GM18505 (cell line): ENCODE results near the gene GLB1L3.

ENCODE experiments used
- ATAC-seq: cut with Tn5 transposase; IDR thresholded peaks from one replicate; pipeline ENCODE4 v1.9.1; 2021; ENCODE audit not compliant: unreplicated experiment
- POLR2A ChIP-seq: IDR thresholded peaks from 4 replicates; pipeline ENCODE4 v1.6.1; 2011; ENCODE audit warnings: borderline replicate concordance; ENCODE audit not compliant: insufficient read depth, insufficient read length; ENCODE audit errors: extremely low read depth

Gene GLB1L3

DNA sequence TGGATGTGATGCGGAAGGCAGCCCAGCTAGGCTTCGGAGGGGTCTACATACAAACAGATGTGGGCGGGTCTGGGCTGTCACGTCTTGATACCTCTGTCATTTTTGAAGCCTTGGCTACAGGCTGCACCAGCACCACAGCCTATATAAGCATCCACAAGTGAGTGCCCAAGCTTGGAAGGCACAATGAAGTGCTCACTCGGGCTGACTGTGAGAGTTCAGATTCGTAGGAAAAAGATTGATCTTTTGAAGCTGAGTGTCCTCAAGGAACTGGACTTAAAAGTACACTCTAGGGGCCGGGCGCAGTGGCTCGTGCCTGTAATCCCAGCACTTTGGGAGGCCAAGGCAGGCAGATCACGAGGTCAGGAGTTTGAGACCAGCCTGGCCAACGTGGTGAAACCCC is 19.1 kb upstream of the GLB1L3 start:
- TF ChIP-seq POLR2A: no peak
- no peak for ATAC-seq

DNA sequence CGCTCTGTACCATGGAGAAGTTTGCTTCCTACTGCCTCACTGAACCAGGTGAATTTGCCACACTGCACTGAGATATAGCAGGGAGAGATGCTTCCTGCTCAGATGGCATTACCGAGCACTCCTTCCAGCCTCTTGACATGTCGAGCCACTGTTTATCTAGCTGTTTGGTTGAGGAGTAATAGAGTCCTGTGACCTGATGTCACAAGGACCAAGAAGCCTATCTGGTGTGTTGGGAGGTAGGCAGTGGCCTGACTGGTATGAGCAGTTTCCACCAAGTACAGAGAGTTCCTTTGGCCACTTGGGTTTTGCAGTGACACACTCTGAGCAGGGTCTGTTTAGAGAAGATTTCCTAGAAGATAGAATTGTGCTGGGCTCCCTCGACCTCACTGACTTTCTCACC is 17.6 kb upstream of the GLB1L3 start:
- no peak for TF ChIP-seq POLR2A
- ATAC-seq: no peak

DNA sequence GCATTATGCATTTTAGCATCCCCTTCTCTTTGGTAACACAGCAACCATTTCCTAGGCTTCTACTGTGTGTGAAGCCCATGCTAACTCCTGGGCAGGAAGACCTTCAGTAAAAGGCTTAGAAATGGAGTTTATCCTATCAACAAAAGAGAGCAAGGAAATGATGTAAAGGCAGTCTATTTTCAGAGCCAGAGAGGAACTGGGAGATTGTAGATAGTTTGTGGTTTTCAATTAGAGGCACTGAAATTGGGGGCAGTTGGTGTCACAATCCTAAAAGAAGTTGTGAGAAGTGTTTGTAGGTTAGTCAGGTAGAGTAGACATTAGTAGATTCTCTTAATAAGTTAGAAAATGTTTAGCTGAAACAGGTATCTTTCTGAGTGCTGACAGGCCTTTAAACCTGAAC is 15.7 kb upstream of the GLB1L3 start:
- no peak for ATAC-seq
- no peak for TF ChIP-seq POLR2A

DNA sequence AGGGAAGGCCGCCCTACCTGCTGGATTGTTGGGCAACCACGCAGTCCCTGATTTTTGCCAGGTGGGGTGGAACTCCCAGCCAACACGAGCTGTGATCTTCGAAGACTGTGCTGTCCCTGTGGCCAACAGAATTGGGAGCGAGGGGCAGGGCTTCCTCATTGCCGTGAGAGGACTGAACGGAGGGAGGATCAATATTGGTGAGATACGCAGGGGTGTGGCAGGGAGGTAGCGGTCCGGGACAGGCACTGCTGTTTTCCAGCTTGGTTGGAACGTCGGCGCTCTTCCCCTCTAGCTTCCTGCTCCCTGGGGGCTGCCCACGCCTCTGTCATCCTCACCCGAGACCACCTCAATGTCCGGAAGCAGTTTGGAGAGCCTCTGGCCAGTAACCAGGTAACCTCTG is 15.2 kb upstream of the GLB1L3 start:
- no peak for TF ChIP-seq POLR2A
- no peak for ATAC-seq

DNA sequence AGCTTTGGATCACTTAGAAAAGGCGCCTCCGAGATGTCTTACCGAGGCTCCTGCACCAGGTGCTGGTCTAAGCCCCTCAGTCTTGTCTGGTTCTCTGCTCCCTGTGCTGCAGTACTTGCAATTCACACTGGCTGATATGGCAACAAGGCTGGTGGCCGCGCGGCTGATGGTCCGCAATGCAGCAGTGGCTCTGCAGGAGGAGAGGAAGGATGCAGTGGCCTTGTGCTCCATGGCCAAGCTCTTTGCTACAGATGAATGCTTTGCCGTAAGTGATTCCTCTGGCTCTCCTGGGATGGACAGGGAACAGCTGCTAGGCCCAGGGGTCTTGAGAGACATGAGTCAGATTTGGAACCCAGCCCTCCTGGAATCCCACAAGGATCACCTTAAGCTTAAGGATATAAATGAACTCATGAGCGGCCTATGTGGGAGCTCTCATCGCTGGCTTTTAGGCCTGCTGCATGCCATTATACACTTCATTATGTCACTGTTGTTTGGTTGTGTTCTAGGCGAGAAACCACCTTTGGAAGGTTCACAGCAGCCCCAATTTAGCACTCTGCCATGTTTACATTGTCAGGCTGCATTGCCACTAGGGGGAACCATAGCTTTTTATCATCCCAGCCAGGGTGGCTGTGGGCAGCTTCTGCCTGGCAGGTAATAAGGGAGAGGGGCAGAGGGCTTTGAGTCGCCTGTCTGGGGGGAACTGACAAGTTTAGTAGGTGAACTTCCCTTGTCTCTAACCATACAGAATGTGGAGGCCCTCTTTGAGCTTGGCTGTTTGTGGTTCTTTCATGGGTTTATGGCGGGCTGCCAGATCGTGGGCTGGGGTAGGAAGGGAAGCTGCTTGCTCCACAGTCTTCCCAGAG is 14.3 kb upstream of the GLB1L3 start:
- TF ChIP-seq POLR2A: no peak
- no peak for ATAC-seq

DNA sequence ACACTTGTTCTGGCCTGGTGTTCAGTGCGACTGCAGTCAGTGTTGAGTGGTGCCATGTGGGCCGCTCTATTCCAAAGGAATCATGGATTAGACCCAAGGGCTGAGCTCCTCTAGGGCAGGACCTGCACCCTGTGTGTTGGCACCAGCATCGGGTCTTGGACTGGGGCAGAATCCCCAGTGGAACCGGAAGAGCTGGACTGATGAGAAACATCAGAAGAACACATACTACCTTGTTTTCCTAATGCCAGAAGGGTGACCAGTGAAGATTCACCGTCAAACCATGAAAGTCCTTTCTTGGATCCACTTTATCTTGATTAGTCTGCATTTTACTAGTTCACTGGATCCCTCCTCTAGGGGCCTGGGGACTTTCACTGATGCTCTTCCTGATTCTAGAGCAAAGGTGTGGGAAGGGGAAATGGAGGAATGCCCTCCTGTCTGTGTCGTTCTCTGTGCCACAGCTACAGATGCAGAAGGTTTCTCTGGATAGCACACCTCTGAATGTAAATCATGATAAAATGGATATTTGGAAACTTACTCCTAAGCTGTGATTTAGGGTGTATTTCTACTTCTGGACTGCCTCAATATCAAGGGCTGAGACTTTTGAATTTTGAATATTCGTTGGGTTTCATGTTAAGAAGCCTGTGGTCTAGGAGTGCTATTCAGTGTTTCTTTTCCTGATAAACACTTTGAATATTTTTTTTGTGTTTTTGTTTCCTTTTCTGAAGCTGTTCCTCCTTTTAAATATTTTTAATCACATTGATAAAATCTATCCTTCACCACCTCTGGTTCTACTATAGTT is 11.0 kb upstream of the GLB1L3 start:
- ATAC-seq: no peak
- no peak for TF ChIP-seq POLR2A

DNA sequence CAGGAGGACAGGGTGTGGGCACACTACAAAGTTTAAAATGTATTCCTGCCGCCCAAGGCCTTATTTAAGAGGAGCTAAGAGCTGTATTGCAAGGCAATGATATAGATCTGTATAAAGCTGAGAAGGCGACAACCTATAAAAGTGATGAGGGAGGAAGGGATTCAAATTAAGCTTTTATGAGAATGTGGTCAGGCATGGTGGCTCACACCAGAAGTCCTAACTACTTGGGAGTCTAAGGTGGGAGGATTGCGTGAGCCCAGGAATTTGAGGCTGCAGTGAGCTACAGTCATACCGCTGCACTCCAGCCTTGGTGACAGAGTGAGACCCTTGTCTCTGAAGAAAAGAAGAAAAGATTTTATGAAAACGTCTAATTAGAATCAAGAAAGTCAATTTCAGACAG is 9.7 kb upstream of the GLB1L3 start:
- TF ChIP-seq POLR2A: no peak
- no peak for ATAC-seq

DNA sequence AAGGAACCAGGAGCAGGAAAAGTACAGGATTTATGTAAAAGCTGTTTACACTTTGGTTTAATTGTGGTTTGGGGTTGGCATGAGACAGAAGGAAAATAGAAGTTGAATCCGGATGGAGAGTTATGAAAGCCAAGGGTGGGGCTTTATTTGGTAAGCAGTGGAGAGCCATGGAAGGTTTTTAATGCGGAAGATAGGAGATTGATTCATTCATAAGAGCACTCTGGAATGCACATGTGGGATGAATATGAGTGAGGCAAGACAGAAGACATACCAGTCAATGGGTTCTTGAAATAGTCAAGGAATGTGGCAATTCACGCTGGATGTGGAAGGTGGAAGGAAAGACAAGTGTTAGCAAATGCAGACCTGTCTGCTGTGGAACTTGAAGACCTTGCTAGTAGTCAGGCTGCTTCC is 9.3 kb upstream of the GLB1L3 start:
- TF ChIP-seq POLR2A: no peak
- no peak for ATAC-seq

DNA sequence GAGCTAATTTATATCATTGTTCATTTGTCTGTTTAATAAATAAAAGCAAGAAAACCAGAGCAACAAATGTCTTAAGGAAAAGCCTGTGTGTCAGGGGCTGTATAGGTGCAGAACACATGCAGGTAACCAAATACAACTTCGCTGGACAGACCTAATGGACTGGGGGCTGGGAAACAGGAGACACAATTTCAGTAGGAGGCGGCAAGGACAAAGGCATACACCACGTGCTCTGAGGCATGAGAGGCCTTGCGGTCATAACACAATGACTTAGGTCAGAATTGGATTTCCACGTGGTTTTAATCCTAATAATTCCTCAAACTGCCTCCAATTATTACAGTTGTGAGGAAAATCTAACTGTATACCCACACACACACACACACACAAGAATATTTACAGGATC is 8.7 kb upstream of the GLB1L3 start:
- no peak for TF ChIP-seq POLR2A
- ATAC-seq: no peak

DNA sequence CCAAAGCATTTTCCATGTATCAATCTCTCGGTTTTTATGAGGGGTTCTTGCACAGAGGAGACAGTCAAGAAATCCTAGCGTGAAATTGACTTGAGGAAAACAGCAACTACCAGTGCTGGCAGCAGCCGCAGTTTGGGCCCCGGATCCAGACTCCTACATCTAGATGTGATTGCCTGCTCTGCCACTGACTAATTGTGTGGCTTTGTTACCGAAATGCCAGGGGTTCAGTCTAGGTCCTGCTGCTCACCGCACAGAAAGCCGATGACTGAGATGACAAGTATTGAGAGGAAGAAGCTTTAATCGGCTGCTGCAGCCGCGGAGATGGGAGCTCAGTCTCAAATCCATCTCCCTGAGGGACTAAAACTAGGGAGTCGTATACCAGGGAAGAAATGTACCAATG is 8.2 kb upstream of the GLB1L3 start:
- ATAC-seq: no peak
- TF ChIP-seq POLR2A: no peak

DNA sequence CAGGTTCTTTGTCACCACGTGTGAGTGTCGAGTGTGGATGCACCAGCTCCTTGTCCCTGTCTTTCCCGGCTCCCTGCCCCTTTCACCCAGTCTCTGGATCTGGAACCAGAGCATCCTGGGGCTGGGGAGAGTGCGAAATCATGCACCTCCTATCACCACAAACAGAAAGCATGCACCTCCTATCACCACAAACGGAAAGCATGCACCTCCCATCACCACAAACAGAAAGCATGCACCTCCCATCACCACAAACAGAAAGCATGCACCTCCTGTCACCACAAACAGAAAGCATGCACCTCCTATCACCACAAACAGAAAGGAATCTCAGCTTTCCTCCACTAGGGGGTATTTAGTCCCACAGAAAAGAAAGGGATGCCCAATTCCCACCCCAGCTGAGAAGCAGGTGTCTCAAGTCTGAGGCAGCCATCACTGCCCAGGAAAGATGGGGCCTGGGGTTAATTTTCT is 5.9 kb upstream of the GLB1L3 start:
- ATAC-seq: no peak

DNA sequence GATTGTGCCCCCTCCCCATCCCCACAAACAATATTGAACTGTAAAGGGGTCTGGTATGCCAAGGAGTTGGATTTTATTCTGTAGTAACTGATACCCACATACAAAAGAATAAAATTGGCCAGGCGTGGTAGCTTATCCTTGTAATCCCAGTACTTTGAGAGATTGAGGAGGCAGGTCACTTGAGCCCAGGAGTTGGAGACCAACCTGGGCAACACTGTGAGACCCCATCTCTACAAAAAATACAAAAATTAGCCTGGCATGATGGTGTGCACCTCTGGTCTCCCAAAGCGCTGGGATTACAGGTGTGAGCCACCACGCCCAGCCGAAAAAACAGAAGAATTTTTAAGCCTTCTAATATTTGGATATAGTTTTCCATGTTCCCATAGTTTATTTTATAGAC is 4.2 kb upstream of the GLB1L3 start:
- ATAC-seq: no peak
- no peak for TF ChIP-seq POLR2A

More for the DNA sequence above, 5.9 kb upstream of the GLB1L3 start:
- no peak for TF ChIP-seq POLR2A

DNA sequence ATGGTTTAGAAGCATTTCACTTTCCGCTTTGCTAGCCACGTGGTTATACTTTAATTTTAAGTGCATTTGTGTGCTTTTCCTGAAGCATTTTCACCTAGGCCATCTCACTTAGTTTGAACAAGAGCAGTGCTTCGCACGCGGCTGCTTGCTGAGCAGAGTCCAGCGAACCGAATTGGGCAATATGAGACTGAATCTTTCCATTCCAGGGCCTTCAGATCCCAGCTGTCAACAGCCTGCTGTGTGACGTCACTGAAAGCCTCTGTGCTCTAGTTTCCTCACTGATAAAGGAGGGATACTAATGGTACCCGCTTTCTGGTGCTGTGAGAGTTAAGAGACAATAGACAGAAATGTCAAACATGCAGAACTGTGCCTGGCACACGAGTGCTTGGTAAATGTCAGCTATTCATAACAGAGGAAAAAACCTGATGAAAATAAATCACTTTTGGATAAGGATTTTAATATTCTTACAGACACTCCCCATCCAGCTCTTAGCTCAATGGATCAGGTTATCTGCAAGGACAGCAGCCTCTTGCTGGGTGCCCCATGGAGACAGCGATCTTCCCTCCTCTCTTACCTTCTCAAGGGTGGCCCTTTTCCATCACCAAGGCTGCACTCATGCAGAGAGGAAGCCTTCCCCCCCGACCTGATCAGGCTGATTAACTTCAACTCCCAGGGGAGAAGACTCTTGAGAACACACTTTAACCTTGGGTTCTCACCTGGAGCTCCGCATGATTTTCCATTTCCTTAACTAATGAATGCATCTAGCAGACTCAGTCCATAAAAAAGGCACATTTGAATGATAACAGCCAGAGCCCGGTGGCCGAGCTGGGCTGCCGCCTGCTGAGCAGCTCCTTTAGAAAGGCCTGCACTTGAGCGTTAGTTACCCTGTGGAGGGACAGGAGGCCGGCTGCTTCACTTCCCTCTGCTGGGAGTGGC is 3.5 kb upstream of the GLB1L3 start:
- no peak for ATAC-seq
- no peak for TF ChIP-seq POLR2A

DNA sequence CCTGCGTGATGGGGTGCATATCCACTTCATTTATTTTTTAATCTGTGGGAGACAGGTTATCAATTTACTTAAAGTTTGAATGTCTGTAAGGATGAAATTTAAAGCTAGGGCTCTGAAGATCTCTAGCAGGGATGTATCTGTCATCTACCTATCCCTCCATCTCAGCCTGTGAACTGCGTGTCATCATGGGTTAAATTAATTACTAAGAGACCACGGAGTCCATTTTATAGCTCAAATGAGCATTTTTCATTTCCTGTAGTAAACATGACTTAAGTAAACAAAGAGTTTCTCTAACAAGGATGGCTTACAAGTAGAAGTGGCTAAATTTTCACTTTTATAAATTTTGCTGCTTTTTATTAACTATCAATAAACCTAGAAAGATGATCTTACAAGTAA is 2.9 kb upstream of the GLB1L3 start:
- ATAC-seq: no peak
- no peak for TF ChIP-seq POLR2A

DNA sequence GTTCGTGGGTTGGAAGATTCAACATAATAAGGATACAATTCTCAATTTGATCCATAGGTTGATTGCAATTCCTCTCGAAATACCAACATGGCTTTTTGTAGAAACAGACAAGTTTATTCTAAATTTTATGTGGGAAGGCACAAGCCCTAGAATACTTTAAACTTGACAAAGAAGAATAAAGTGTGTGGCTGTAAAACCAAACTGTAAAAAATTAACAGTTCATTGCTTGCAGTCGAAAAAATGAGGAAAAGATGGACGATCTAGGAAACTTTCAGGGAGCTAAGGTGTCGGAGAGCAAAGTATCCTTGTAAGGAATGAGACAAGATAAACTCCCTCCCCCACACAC is 1.0 kb upstream of the GLB1L3 start:
- no peak for TF ChIP-seq POLR2A
- ATAC-seq: no peak
